Endodermal cell (in vitro differentiated cells): ENCODE results near the gene AJUBA. TPM values are rescaled to one million over a fixed set of nuclear protein-coding genes. Genes with fewer than 3 reads are reported as not detected.
A peak's percentile ranks its signal among the peaks of the same experiment; 100 is the strongest.

Experiments
- DNase-seq: peaks from one replicate; pipeline ENCODE4 v3.0.0-alpha.2; 2017
- H3K27ac ChIP-seq: 2 replicates; pipeline ENCODE4 v1.5.1; 2013; ENCODE audit warnings: mild to moderate bottlenecking, low read depth, low read length, moderate library complexity
- H3K27me3 ChIP-seq: 2 replicates; pipeline ENCODE4 v1.6.1; 2013; ENCODE audit warnings: mild to moderate bottlenecking, low read length, moderate library complexity; ENCODE audit not compliant: insufficient read depth, control insufficient read depth, poor library complexity, severe bottlenecking
- H3K36me3 ChIP-seq: 2 replicates; pipeline ENCODE4 v1.7.0; 2013; ENCODE audit warnings: mild to moderate bottlenecking, low read length, moderate library complexity; ENCODE audit not compliant: control insufficient read depth, insufficient read depth
- H3K4me1 ChIP-seq: one replicate; pipeline ENCODE4 v1.7.0; 2013; ENCODE audit warnings: low read length; ENCODE audit not compliant: control insufficient read depth, insufficient read depth
- H3K4me3 ChIP-seq: 2 replicates; pipeline ENCODE4 v1.5.1; 2013; ENCODE audit warnings: mild to moderate bottlenecking, low read length, moderate library complexity
- H3K9ac ChIP-seq: 2 replicates; pipeline ENCODE4 v1.6.1; 2013; ENCODE audit warnings: mild to moderate bottlenecking, low read length, moderate library complexity; ENCODE audit not compliant: poor library complexity, severe bottlenecking; ENCODE audit errors: extremely low read depth
- H3K9me3 ChIP-seq: 2 replicates; pipeline ENCODE4 v1.6.1; 2013; ENCODE audit warnings: mild to moderate bottlenecking, low read length, moderate library complexity; ENCODE audit not compliant: control insufficient read depth
- H3K27ac Mint-ChIP-seq: 2 replicates; pipeline ENCODE4 v1.8.0; 2020; ENCODE audit warnings: mixed read lengths
- H3K27me3 Mint-ChIP-seq: 2 replicates; pipeline ENCODE4 v1.8.0; 2021; ENCODE audit warnings: mild to moderate bottlenecking, mixed read lengths; ENCODE audit not compliant: insufficient read depth
- H3K36me3 Mint-ChIP-seq: 2 replicates; pipeline ENCODE4 v1.8.0; 2020; ENCODE audit warnings: low read depth, mixed read lengths
- H3K4me1 Mint-ChIP-seq: 2 replicates; pipeline ENCODE4 v1.8.0; 2020; ENCODE audit warnings: mixed read lengths
- H3K4me3 Mint-ChIP-seq: 2 replicates; pipeline ENCODE4 v1.8.0; 2020; ENCODE audit warnings: mild to moderate bottlenecking, moderate library complexity, mixed read lengths
- H3K9me3 Mint-ChIP-seq: 2 replicates; pipeline ENCODE4 v1.8.0; 2020; ENCODE audit warnings: mild to moderate bottlenecking, mixed read lengths
- WGBS, 2 experiments: methylation state at CpG; one replicate each; pipeline versions ENCODE4 v1.1.5 to v1.1.7; 2013; ENCODE audit warnings: missing lambda C conversion rate in 2 of 2, mixed read lengths in 1 of 2; ENCODE audit not compliant: insufficient coverage in 1 of 2, insufficient read length in 1 of 2; 5-methylcytosine and 5-hydroxymethylcytosine counted together
- total RNA-seq, 2 donors: library from RNA; stranded (reverse); fragmentation: NEBNext Ultra II Directional in 1 of 2; extraction: Animal tissue kit (Norgen Biotek cat#: 25700) in 1 of 2; gene quantifications; 2 replicates in 1 of 2; 3 replicates in 1 of 2; pipeline ENCODE4 v1.2.1, GENCODE V29; 2021
- TF ChIP-seq, protein P1 (sequence below): fragments of 200-600 bp; sonication (generic); conservative IDR thresholded peaks from 2 replicates; pipeline ENCODE4 v1.5.0; 2021; ENCODE audit warnings: antibody characterized with exemption, mild to moderate bottlenecking

Gene AJUBA
- total RNA-seq, 2 donors from 2014 or later, result 34.2 to 51.4 TPM

DNA sequence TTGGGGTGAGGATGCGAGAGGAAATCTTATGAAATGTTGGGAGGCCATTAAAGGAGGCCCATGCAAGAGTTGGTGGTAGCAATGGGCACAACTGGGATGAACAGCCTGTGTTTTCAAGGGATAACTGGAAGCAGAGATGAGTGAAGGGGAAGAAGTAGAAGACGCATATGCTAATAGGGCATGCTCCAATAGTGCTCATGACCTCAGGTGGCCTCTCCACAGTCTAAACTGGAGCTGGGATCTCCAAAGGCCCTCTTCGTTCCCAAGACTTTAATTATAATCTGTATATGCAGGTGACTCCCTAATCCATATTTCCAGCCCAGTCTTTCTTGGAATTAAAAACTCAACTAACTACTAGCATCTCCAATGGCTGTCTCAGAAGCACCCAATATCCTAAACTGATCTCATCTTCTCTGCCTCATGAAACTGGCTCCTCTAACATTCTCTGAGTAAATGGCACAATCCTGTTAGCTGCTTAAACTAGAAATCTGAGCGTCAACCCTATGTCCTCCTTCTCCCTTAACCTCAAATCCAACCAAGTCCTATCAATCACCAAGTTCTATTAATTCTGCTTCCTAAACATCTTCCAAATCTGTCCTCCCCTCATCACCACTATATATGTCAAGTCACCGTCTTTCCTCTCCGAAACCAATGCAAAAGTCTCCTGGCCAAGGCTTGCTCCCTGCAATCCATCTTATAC lies 2.8 kb upstream of the AJUBA start:
- peaks cover 7% of the 10 kb centered on the region for H3K27me3 Mint-ChIP-seq
- no peak overlapping the region for H3K27ac ChIP-seq
- H3K4me3 Mint-ChIP-seq, result no peak overlapping the region
- H3K27ac Mint-ChIP-seq, result no peak overlapping the region
- 85 to 95% methylated on average over 5 to 6 of the region's 6 CpGs for WGBS, 2 experiments
- DNase-seq, result no peak
- no peaks in the 10 kb centered on the region for H3K9me3 ChIP-seq
- no peaks in the 10 kb centered on the region for H3K36me3 ChIP-seq
- no peaks in the 10 kb centered on the region for H3K27me3 ChIP-seq
- no peak overlapping the region for H3K4me3 ChIP-seq
- peaks cover 18% of the 10 kb centered on the region for H3K4me1 Mint-ChIP-seq
- H3K36me3 Mint-ChIP-seq, result peaks cover 3% of the 10 kb centered on the region
- no peaks in the 10 kb centered on the region for H3K9me3 Mint-ChIP-seq
- H3K4me1 ChIP-seq, result peaks cover 5% of the 10 kb centered on the region
- TF ChIP-seq, protein P1, sequence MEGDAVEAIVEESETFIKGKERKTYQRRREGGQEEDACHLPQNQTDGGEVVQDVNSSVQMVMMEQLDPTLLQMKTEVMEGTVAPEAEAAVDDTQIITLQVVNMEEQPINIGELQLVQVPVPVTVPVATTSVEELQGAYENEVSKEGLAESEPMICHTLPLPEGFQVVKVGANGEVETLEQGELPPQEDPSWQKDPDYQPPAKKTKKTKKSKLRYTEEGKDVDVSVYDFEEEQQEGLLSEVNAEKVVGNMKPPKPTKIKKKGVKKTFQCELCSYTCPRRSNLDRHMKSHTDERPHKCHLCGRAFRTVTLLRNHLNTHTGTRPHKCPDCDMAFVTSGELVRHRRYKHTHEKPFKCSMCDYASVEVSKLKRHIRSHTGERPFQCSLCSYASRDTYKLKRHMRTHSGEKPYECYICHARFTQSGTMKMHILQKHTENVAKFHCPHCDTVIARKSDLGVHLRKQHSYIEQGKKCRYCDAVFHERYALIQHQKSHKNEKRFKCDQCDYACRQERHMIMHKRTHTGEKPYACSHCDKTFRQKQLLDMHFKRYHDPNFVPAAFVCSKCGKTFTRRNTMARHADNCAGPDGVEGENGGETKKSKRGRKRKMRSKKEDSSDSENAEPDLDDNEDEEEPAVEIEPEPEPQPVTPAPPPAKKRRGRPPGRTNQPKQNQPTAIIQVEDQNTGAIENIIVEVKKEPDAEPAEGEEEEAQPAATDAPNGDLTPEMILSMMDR, result no peak
- no peak overlapping the region for H3K9ac ChIP-seq

DNA sequence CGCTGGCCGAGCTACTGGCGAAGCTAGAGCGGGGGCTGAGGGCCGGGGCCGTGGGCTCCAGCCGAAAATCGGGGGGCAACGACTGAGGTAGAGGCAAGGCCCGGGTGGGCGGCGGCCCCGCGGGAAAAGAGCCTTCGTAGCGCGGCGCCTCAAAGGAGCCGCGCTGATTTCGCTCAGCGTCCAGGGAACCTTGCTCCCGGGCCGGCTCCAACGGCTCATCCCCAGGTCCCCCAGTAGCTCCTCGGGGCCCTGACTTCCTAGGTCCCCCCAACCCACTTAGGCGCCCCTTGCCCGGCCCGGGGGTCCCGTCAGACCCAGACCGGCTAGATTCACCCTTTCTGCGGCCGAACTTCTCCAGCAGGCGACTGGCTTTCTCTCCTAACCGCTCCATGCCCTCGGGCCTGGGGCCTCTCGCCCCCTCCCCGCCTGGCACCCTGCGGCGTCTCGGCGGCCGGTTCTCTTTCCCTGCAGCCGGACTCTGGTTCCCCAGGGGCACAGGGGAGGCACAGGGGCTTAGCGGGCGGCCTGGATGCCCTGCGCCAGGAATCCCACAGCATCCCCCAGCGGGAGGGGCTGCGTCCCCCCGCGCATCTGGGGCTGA lies 375 bp downstream of the AJUBA start:
- Histone ChIP-seq H3K36me3 (peaks cover 12% of the 10 kb centered on the region), H3K27me3 (no peaks in the 10 kb centered on the region), H3K9ac (peak overlapping the region; percentile 91), H3K4me1 (peaks cover 18% of the 10 kb centered on the region), H3K27ac (peak overlapping the region; percentile 91), H3K4me3 (peak overlapping the region; percentile 88), H3K9me3 (no peaks in the 10 kb centered on the region)
- DNase-seq, result peak; percentile 81
- Mint-ChIP-seq H3K4me1 (peaks cover 33% of the 10 kb centered on the region), H3K4me3 (no peak overlapping the region), H3K27me3 (peaks cover 18% of the 10 kb centered on the region), H3K27ac (no peak overlapping the region), H3K36me3 (peaks cover 11% of the 10 kb centered on the region), H3K9me3 (no peaks in the 10 kb centered on the region)
- 0% methylated on average over 32 to 51 of the region's 51 CpGs for WGBS, 2 experiments
- TF ChIP-seq, protein P1, result no peak

DNA sequence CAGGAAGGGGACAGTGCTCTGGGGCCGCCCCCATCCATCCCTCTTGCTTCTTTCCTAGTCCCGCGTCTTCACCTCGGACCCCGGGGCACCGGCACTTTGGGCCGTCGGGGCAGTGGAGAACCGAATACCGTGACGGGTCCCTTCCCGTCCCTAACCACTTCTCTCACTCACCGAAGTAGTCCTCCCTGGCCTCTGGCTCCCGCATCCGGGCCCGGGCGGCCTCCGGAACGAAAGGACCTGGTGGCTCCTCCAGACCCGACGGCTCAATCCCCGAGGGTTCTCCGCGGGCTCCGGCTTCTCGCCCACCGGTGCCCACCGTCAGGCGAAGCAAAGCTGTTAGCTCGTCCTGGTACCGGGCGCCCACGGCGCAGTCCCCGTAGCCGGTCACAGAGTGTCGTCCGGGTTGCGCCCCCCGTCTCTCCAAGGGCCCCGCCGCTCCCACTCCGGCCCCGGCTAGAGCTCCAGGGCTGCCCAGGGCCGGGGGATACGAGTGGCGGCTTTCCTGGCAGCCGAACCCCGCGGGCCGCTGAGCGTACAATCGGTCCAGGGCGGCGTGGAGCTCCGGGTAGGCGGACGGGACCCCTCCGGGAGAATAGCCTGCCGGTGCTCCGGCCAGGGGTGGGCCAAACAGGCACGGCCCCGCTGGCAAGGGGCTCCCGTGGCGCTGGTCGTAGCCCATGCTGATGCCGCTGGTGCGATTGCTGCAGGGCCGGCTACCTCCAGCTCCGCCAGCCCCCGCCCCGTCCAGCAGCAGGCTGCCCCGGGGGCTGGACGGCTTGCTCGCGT lies 1.1 kb downstream of the AJUBA start:
- no peak overlapping the region for H3K4me3 Mint-ChIP-seq
- Histone ChIP-seq H3K27ac (peak overlapping the region; percentile 85), H3K36me3 (peaks cover 19% of the 10 kb centered on the region), H3K4me3 (peak overlapping the region; percentile 88), H3K27me3 (no peaks in the 10 kb centered on the region), H3K4me1 (peaks cover 25% of the 10 kb centered on the region), H3K9ac (peak overlapping the region; percentile 91), H3K9me3 (no peaks in the 10 kb centered on the region)
- H3K36me3 Mint-ChIP-seq, result peaks cover 16% of the 10 kb centered on the region
- 1 to 3% methylated on average over 30 to 76 of the region's 76 CpGs for WGBS, 2 experiments
- no peak overlapping the region for H3K27ac Mint-ChIP-seq
- DNase-seq, result peak; percentile 79
- TF ChIP-seq, protein P1, result no peak
- peaks cover 40% of the 10 kb centered on the region for H3K4me1 Mint-ChIP-seq
- H3K9me3 Mint-ChIP-seq, result no peaks in the 10 kb centered on the region
- peaks cover 18% of the 10 kb centered on the region for H3K27me3 Mint-ChIP-seq
